Fibroblast of lung (primary cell): Measurements from ENCODE around the gene PFDN1.

Experiments used
- EZH2 ChIP-seq: IDR thresholded peaks from 2 replicates; pipeline ENCODE4 v1.5.1; 2012; ENCODE audit warnings: low read length, control low read depth, mild to moderate bottlenecking; ENCODE audit errors: missing control alignments
- TF ChIP-seq, protein P1 (sequence below), 2 donors: IDR thresholded peaks in 1 of 2; conservative IDR thresholded peaks in 1 of 2; 1 replicate in 1 of 2; 2 replicates in 1 of 2; pipeline ENCODE4 v1.5.1; 2011 to 2012; ENCODE audit warnings: low read length in 2 of 2, control low read depth in 1 of 2, inconsistent platforms in 1 of 2, low read depth in 1 of 2, mild to moderate bottlenecking in 1 of 2

DNA sequence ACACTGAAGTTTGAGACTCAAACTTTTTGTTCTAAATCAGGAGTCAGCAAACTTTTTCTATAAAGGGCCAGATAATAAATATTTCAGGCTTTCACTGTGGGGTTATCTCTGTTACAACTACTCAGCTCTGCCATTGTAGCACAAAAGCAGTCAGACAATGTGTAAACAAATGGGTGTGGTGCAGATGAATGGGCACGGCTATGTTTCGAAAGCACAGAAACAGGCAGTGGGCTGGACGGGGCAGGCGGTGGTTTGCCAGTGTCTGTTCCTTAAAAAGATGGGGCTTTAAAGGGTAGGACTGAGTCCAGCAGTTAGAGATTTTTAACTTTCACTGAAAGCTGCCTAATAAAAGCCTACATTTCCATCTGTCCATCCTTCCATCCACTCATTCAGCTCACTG is 48.9 kb downstream of the PFDN1 start:
- TF ChIP-seq, protein P1, sequence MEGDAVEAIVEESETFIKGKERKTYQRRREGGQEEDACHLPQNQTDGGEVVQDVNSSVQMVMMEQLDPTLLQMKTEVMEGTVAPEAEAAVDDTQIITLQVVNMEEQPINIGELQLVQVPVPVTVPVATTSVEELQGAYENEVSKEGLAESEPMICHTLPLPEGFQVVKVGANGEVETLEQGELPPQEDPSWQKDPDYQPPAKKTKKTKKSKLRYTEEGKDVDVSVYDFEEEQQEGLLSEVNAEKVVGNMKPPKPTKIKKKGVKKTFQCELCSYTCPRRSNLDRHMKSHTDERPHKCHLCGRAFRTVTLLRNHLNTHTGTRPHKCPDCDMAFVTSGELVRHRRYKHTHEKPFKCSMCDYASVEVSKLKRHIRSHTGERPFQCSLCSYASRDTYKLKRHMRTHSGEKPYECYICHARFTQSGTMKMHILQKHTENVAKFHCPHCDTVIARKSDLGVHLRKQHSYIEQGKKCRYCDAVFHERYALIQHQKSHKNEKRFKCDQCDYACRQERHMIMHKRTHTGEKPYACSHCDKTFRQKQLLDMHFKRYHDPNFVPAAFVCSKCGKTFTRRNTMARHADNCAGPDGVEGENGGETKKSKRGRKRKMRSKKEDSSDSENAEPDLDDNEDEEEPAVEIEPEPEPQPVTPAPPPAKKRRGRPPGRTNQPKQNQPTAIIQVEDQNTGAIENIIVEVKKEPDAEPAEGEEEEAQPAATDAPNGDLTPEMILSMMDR (conservative IDR thresholded peaks at IDR 0.05 in 1 of 2, IDR thresholded peaks at IDR 0.05 in 1 of 2; ENCODE audit: low read depth in 1 of 2, low read length in 2 of 2), result no peak
- TF ChIP-seq EZH2, result no peak
